Thyroid gland (tissue), 4 donors: ENCODE data around the gene VMP1.

ENCODE experiments used
- POLR2A ChIP-seq, 2 donors: fragments of 450-650 bp; IDR thresholded peaks; one replicate each; pipeline ENCODE4 v1.6.1; 2017; ENCODE audit warnings: antibody characterized with exemption in 2 of 2, mild to moderate bottlenecking in 2 of 2, moderate library complexity in 1 of 2
- TF ChIP-seq, protein P1 (sequence below), 6 experiments: fragments of 200-600 bp in 3 of 6; fragments of 450-650 bp in 3 of 6; sonication (generic) in 3 of 6; IDR thresholded peaks; one replicate each; pipeline ENCODE4 v1.5.1; 2016 to 2019; ENCODE audit warnings: antibody characterized with exemption in 6 of 6, mild to moderate bottlenecking in 2 of 6, inconsistent platforms in 1 of 6, moderate library complexity in 1 of 6

- TF ChIP-seq, protein P1, sequence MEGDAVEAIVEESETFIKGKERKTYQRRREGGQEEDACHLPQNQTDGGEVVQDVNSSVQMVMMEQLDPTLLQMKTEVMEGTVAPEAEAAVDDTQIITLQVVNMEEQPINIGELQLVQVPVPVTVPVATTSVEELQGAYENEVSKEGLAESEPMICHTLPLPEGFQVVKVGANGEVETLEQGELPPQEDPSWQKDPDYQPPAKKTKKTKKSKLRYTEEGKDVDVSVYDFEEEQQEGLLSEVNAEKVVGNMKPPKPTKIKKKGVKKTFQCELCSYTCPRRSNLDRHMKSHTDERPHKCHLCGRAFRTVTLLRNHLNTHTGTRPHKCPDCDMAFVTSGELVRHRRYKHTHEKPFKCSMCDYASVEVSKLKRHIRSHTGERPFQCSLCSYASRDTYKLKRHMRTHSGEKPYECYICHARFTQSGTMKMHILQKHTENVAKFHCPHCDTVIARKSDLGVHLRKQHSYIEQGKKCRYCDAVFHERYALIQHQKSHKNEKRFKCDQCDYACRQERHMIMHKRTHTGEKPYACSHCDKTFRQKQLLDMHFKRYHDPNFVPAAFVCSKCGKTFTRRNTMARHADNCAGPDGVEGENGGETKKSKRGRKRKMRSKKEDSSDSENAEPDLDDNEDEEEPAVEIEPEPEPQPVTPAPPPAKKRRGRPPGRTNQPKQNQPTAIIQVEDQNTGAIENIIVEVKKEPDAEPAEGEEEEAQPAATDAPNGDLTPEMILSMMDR (IDR thresholded peaks at IDR 0.05): no peak
- no peak for TF ChIP-seq POLR2A (IDR thresholded peaks at IDR 0.05)
Measured at GRCh38 chr17:59733697-59734096, 26.2 kb downstream of the VMP1 start.
